ENCODE measurements around the gene MRS2. TPM values are rescaled to one million over a fixed set of nuclear protein-coding genes. Genes with fewer than 3 reads are reported as not detected.
"Not testable (repeated sequence)": the region's sequence is repeated elsewhere in the genome, so short reads cannot be mapped to it uniquely, and the experiment has no call there.

Gene MRS2
- total RNA-seq, 1 donor from 2014 or later: 25.2 TPM

- Mint-ChIP-seq H3K9me3 (ENCODE audit: unreplicated experiment) (no peaks in the 10 kb centered on the region), H3K27me3 (ENCODE audit: unreplicated experiment) (no peaks in the 10 kb centered on the region), H3K4me1 (ENCODE audit: low read depth, unreplicated experiment) (no peaks in the 10 kb centered on the region), H3K27ac (ENCODE audit: unreplicated experiment) (no peak overlapping the region), H3K4me3 (ENCODE audit: unreplicated experiment) (no peak overlapping the region), H3K36me3 (ENCODE audit: unreplicated experiment) (no peaks in the 10 kb centered on the region)
- DNase-seq: no peak
- no peak for TF ChIP-seq CTCF (IDR thresholded peaks at IDR 0.05; ENCODE audit: partially characterized antibody, unreplicated experiment)
Observed at GRCh38 chr6:24412294-24412693, 9.6 kb downstream of the MRS2 start.

- not testable (repeated sequence) for H3K9me3 Mint-ChIP-seq (ENCODE audit: unreplicated experiment); H3K27me3 Mint-ChIP-seq (ENCODE audit: unreplicated experiment); H3K27ac Mint-ChIP-seq (ENCODE audit: unreplicated experiment); H3K36me3 Mint-ChIP-seq (ENCODE audit: unreplicated experiment); DNase-seq; H3K4me1 Mint-ChIP-seq (ENCODE audit: low read depth, unreplicated experiment); H3K4me3 Mint-ChIP-seq (ENCODE audit: unreplicated experiment)
Observed at GRCh38 chr6:24414531-24414930, 11.8 kb downstream of the MRS2 start.

- Mint-ChIP-seq H3K27ac (ENCODE audit: unreplicated experiment) (no peak overlapping the region), H3K9me3 (ENCODE audit: unreplicated experiment) (no peaks in the 10 kb centered on the region), H3K4me1 (ENCODE audit: low read depth, unreplicated experiment) (no peaks in the 10 kb centered on the region), H3K27me3 (ENCODE audit: unreplicated experiment) (no peaks in the 10 kb centered on the region), H3K36me3 (ENCODE audit: unreplicated experiment) (no peaks in the 10 kb centered on the region), H3K4me3 (ENCODE audit: unreplicated experiment) (no peak overlapping the region)
- no peak for DNase-seq
- TF ChIP-seq CTCF (IDR thresholded peaks at IDR 0.05; ENCODE audit: partially characterized antibody, unreplicated experiment): no peak
Observed at GRCh38 chr6:24415753-24416152, 13.0 kb downstream of the MRS2 start.

GRCh38 chr6:24419526-24419925 lies 16.8 kb downstream of the MRS2 start:
- Mint-ChIP-seq H3K4me3 (ENCODE audit: unreplicated experiment) (no peak overlapping the region), H3K36me3 (ENCODE audit: unreplicated experiment) (no peaks in the 10 kb centered on the region), H3K27ac (ENCODE audit: unreplicated experiment) (no peak overlapping the region), H3K4me1 (ENCODE audit: low read depth, unreplicated experiment) (no peaks in the 10 kb centered on the region), H3K9me3 (ENCODE audit: unreplicated experiment) (no peaks in the 10 kb centered on the region), H3K27me3 (ENCODE audit: unreplicated experiment) (no peaks in the 10 kb centered on the region)
- no peak for DNase-seq
- TF ChIP-seq CTCF (IDR thresholded peaks at IDR 0.05; ENCODE audit: partially characterized antibody, unreplicated experiment): no peak

- Mint-ChIP-seq H3K36me3 (ENCODE audit: unreplicated experiment) (no peaks in the 10 kb centered on the region), H3K4me3 (ENCODE audit: unreplicated experiment) (no peak overlapping the region), H3K4me1 (ENCODE audit: low read depth, unreplicated experiment) (no peaks in the 10 kb centered on the region), H3K27me3 (ENCODE audit: unreplicated experiment) (no peaks in the 10 kb centered on the region), H3K9me3 (ENCODE audit: unreplicated experiment) (no peaks in the 10 kb centered on the region), H3K27ac (ENCODE audit: unreplicated experiment) (no peak overlapping the region)
- DNase-seq: no peak
- TF ChIP-seq CTCF (IDR thresholded peaks at IDR 0.05; ENCODE audit: partially characterized antibody, unreplicated experiment): no peak
Observed at GRCh38 chr6:24425091-24425490, 22.4 kb downstream of the MRS2 start.

All from glutamatergic neuron (in vitro differentiated cells).